SU-DHL-6 (cell line): ENCODE measurements around the gene UBASH3B.

Experiments
- H2AFZ ChIP-seq: fragments of 200-600 bp; sonication (generic); 2 replicates; pipeline ENCODE4 v1.6.1; 2014; ENCODE audit warnings: low read depth, mild to moderate bottlenecking, moderate library complexity, mixed read lengths, antibody characterized with exemption, low read length; ENCODE audit not compliant: severe bottlenecking
- H3F3A ChIP-seq: fragments of 200-600 bp; shearing (Covaris generic); 2 replicates; pipeline ENCODE4 v1.6.0; 2016; ENCODE audit warnings: antibody characterized with exemption, mild to moderate bottlenecking; ENCODE audit not compliant: insufficient read depth
- H3K27ac ChIP-seq: fragments of 200-600 bp; sonication (generic); 2 replicates; pipeline ENCODE4 v1.5.1; 2016; ENCODE audit warnings: low read depth, mild to moderate bottlenecking, low read length, moderate library complexity, mixed read lengths
- H3K27me3 ChIP-seq: fragments of 200-600 bp; sonication (generic), shearing (Covaris generic); 2 replicates; pipeline ENCODE4 v1.6.0; 2014; ENCODE audit warnings: mild to moderate bottlenecking, low read length
- H3K36me3 ChIP-seq: fragments of 200-600 bp; sonication (generic); 2 replicates; pipeline ENCODE4 v1.6.1; 2014; ENCODE audit warnings: mild to moderate bottlenecking, low read length, mixed read lengths
- H3K4me2 ChIP-seq: fragments of 300-600, 200-600 bp; shearing (Covaris generic), sonication (generic); 2 replicates; pipeline ENCODE4 v1.6.0; 2014; ENCODE audit warnings: low read length, low read depth, mild to moderate bottlenecking; ENCODE audit not compliant: poor library complexity, severe bottlenecking
- H3K4me3 ChIP-seq: fragments of 200-600 bp; sonication (generic); 2 replicates; pipeline ENCODE4 v1.5.1; 2014; ENCODE audit warnings: antibody characterized with exemption, low read length, mild to moderate bottlenecking, mixed read lengths; ENCODE audit not compliant: insufficient read depth, poor library complexity, severe bottlenecking
- H3K79me2 ChIP-seq: fragments of 200-600 bp; sonication (generic); 2 replicates; pipeline ENCODE4 v1.6.1; 2014; ENCODE audit warnings: mild to moderate bottlenecking, low read length, moderate library complexity; ENCODE audit not compliant: insufficient read depth
- H3K9ac ChIP-seq: fragments of 200-600 bp; sonication (generic); 2 replicates; pipeline ENCODE4 v1.7.0; 2014; ENCODE audit warnings: mild to moderate bottlenecking, low read length
- H3K9me2 ChIP-seq: fragments of 200-600 bp; sonication (generic); replicated peaks from 2 replicates; pipeline ENCODE4 v1.6.1; 2014; ENCODE audit warnings: low read length; ENCODE audit not compliant: insufficient read depth
- H3K9me3 ChIP-seq: fragments of 200-600 bp; sonication (generic); 2 replicates; pipeline ENCODE4 v1.6.1; 2014; ENCODE audit warnings: low read length, mixed read lengths; ENCODE audit not compliant: insufficient read depth
- H4K20me1 ChIP-seq: fragments of 200-600 bp; sonication (generic); 2 replicates; pipeline ENCODE4 v1.6.1; 2014; ENCODE audit warnings: low read depth, mild to moderate bottlenecking, antibody characterized with exemption, low read length, moderate library complexity, mixed read lengths
- EZH2phosphoT487 ChIP-seq: fragments of 200-600 bp; sonication (generic), shearing (Covaris generic); conservative IDR thresholded peaks from 2 replicates; pipeline ENCODE4 v1.6.1; 2018; ENCODE audit warnings: mild to moderate bottlenecking, antibody characterized with exemption, low read length, moderate library complexity, mixed read lengths
- TF ChIP-seq, protein P1 (sequence below): fragments of 200-600 bp; sonication (generic); IDR thresholded peaks from one replicate; pipeline ENCODE4 v1.5.1; 2017; ENCODE audit warnings: antibody characterized with exemption, mild to moderate bottlenecking, low read length, moderate library complexity; ENCODE audit not compliant: insufficient read depth, poor library complexity, severe bottlenecking

The UBASH3B gene

DNA sequence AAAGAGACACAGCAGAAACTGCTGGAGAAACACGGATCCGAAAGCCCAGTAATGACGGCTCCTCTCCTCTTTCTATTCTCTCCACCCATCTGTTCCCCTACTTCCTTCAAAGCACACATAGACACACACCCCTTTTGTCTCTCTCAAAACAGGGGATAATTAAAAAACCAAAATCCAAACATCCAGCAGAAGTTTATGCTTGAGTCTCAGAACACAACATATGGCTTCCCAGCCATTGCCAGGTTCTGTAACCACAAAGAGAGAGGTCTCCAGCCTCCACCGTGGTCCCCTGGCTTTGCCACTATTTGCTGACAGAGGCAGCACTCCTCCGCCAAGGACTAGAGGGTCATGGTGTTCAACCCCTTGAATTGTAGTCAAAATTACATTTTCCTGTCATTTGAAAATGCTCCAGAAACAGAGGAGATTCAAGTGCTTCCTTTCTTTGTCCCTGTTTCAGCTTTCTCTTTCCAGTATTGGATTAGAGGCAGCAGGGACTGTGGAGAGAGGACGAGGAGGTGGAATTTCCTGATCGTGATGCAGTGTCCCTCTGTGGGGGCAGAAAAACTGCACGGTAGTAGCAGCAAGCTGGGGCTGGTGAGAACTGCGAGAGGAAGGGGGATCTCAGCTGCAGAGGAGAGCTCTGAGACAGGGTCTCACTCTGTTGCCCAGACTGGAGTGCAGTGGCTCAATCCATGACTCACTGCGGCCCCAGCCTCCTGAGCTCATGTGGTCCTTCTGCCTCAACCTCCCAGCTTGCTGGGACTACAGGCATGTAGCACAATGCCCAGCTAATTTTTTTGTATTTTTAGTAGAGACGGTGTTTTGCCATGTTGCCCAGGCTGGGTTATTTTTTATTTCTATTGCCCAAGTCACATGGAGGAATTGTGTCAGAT lies 60.3 kb downstream of the UBASH3B start:
- TF ChIP-seq, protein P1, sequence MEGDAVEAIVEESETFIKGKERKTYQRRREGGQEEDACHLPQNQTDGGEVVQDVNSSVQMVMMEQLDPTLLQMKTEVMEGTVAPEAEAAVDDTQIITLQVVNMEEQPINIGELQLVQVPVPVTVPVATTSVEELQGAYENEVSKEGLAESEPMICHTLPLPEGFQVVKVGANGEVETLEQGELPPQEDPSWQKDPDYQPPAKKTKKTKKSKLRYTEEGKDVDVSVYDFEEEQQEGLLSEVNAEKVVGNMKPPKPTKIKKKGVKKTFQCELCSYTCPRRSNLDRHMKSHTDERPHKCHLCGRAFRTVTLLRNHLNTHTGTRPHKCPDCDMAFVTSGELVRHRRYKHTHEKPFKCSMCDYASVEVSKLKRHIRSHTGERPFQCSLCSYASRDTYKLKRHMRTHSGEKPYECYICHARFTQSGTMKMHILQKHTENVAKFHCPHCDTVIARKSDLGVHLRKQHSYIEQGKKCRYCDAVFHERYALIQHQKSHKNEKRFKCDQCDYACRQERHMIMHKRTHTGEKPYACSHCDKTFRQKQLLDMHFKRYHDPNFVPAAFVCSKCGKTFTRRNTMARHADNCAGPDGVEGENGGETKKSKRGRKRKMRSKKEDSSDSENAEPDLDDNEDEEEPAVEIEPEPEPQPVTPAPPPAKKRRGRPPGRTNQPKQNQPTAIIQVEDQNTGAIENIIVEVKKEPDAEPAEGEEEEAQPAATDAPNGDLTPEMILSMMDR: no peak
- TF ChIP-seq EZH2phosphoT487: no peak
- H2AFZ ChIP-seq: no peak overlapping the region
- H3K27me3 ChIP-seq: no peaks in the 10 kb centered on the region
- H3F3A ChIP-seq: no peaks in the 10 kb centered on the region
- H3K27ac ChIP-seq: no peak overlapping the region
- H3K36me3 ChIP-seq: no peaks in the 10 kb centered on the region
- no peaks in the 10 kb centered on the region for H4K20me1 ChIP-seq
- H3K79me2 ChIP-seq: no peaks in the 10 kb centered on the region
- H3K4me3 ChIP-seq: no peak overlapping the region
- H3K4me2 ChIP-seq: no peak overlapping the region
- H3K9me3 ChIP-seq: no peaks in the 10 kb centered on the region
- H3K9me2 ChIP-seq: no peaks in the 10 kb centered on the region
- H3K9ac ChIP-seq: no peak overlapping the region

DNA sequence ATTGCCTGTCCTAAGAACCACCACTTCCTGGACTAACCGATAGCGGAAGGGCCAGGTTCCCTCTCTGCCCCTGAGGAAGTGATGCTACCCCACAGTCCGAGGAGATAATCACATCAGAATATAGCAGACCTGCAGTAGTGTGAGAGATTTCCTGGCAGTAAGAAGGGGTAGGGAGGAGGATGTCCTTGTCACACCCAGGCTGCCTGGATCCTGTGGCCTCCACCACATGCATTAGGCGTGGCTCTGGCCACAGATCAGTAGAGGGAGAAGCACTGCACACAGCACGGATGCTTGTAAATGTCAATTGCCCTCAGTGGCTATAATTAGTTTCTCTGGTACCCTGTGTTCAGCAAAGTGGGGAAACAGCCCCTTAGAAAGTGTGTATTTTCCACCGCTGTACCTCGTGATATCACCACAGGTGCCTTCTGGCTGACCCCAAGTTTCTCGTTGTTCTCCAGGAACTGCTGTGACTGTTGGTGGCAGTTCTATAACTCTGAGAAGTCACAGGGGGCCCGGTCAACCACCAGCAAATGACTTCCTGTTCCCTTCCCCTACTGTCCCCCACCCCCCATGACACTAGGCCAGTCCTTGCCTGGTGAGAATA lies 61.8 kb downstream of the UBASH3B start:
- no peaks in the 10 kb centered on the region for H3K79me2 ChIP-seq
- H3K27ac ChIP-seq: no peak overlapping the region
- H2AFZ ChIP-seq: no peak overlapping the region

DNA sequence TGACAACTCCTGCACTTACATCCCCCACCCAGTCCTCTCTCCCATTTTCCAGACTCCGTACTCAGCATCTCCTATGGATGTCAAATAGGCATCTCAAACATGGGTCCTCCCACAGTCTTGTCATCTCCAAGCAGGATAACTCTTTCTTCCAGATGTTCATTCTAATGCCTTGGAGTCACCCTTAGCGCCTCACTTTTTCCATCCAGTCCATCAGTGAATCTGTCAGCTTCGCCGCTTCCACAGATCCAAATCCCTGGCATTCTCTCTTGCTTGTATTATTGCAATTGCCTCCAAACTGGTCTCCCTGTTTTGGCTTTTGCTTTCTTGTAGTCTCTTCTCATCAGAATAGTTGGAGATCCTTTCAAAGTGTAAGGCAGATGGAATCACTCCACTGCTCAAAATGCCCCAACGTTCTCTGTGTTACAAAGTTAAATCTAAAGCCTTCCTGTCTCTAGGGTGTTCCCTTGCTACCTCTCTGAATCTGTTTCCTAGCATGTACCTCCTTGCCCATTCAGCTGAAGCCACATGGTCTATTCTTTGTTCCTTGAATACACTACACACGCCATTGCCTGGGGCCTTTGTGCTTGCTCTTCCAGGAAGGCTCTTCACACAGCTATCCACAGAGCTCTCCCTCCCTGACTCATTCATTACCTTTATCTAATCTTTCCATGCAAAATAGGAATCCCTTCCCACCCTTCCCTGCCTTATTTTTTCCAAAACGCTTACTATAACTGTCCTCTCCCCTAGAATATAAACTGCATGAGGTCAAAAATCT lies 64.8 kb downstream of the UBASH3B start:
- Histone ChIP-seq H3K9me2 (no peaks in the 10 kb centered on the region), H3K79me2 (no peaks in the 10 kb centered on the region), H3K9me3 (no peaks in the 10 kb centered on the region), H2AFZ (no peak overlapping the region), H3K27ac (no peak overlapping the region), H3K9ac (no peak overlapping the region), H3K4me3 (no peak overlapping the region), H3K27me3 (no peaks in the 10 kb centered on the region), H3F3A (no peaks in the 10 kb centered on the region), H3K4me2 (no peak overlapping the region), H4K20me1 (no peaks in the 10 kb centered on the region), H3K36me3 (no peaks in the 10 kb centered on the region)
- TF ChIP-seq EZH2phosphoT487: no peak
- TF ChIP-seq, protein P1: no peak

More for the DNA sequence above, 61.8 kb downstream of the UBASH3B start:
- Histone ChIP-seq H3K9me2 (no peaks in the 10 kb centered on the region), H3K9me3 (no peaks in the 10 kb centered on the region), H3K4me3 (no peak overlapping the region), H3K36me3 (no peaks in the 10 kb centered on the region), H3K9ac (no peak overlapping the region), H4K20me1 (no peaks in the 10 kb centered on the region), H3F3A (no peaks in the 10 kb centered on the region), H3K4me2 (no peak overlapping the region), H3K27me3 (no peaks in the 10 kb centered on the region)
- TF ChIP-seq, protein P1: no peak
- no peak for TF ChIP-seq EZH2phosphoT487
